GM18526 (cell line): ENCODE measurements around the gene SYTL1.

Source experiments
- POLR2A ChIP-seq: IDR thresholded peaks from 3 replicates; pipeline ENCODE4 v1.6.1; 2011; ENCODE audit not compliant: insufficient read length; ENCODE audit errors: extremely low read depth

The SYTL1 gene

DNA sequence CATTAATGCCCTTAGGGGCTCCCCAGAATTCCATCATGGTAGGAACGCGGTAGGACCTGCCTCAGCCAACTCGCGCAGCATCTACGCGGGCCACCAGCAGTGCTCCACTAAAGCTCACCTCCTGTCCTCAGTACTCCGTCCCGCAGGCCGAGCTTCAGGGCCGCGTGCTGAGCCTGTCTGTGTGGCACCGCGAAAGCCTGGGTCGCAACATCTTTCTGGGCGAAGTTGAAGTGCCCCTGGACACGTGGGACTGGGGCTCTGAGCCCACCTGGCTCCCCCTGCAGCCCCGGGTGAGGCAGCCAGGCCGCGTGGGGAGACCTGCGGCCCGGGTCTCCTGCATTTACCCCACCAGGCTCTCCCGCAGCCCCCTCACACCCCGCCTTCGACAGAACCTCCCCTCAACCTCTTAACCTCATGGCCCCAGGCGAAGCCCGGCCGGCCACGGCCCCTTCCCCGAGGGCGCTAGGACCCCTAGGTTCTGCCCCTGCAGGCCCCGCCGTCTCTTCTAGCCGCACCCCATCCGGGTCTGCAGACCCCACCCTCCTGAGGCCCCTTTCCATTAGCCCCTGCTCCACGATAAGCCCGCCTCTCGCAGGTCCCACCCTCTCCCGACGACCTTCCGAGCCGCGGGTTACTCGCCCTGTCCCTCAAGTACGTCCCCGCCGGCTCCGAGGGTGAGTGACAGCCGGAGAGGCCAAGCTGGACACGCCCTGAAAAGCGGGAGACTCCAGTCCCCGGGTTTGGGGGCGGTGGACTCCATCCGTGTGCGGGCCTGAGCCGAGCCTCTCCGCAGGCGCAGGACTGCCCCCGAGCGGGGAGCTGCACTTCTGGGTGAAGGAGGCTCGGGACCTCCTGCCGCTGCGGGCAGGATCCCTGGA lies 9.1 kb downstream of the SYTL1 start:
- TF ChIP-seq POLR2A: no peak

DNA sequence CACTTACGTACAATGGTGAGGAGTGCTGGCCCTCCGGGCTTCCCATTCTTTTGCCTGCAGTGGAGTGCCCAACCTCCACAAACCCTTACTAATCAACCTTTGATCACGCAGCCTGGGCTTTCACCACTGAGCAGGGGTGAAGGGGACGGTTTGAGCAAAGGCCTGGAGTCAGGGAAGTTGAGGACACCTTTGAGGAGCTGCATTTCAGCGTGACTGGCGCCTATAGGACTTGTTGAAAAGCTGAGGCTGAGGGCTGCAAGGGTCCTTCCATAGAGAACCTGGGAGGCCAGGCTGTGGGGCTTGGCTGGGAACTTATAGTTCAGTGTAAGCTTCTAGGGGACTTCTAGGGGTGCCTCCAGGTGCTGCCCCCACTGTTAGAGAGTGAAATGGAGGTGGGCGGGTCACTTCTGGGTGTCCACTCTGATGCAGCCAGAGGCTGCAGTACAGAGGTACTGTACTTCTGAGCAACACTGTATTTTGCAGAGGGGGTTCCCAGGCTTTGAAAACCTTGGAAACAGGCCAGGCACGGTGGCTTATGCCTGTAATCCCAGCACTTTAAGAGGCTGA lies 9.8 kb downstream of the SYTL1 start:
- no peak for TF ChIP-seq POLR2A

DNA sequence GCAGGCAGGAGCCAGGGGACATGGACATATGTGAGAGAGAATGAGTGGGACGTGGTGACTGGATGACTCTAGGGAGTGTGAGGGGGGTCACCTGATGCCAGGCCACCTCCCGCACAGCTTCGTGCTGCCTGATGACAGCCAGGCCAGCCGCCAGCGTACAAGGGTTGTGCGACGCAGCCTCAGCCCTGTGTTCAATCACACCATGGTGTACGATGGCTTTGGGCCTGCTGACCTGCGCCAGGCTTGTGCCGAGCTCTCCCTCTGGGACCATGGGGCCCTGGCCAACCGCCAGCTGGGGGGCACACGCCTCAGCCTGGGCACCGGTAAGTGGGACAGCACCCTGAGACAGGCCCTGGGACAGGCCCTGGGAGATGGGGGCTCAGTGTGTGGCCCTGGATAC lies 11.3 kb downstream of the SYTL1 start:
- no peak for TF ChIP-seq POLR2A

DNA sequence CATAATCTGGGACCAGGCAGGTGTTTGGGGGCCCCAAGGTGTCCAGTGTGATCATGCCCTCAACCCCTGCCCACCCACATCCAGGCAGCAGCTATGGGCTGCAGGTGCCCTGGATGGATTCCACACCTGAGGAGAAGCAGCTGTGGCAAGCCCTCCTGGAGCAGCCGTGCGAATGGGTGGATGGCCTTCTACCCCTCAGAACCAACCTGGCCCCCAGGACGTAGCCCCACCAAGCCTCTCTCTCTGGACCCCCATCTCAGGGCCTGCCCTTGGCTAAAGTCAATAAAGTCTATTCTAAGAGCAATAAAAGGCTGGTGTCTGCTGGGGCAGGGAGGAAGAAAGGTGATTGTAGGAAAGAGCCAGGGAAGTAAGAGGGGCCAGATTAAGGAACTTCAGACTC lies 11.8 kb downstream of the SYTL1 start:
- no peak for TF ChIP-seq POLR2A

DNA sequence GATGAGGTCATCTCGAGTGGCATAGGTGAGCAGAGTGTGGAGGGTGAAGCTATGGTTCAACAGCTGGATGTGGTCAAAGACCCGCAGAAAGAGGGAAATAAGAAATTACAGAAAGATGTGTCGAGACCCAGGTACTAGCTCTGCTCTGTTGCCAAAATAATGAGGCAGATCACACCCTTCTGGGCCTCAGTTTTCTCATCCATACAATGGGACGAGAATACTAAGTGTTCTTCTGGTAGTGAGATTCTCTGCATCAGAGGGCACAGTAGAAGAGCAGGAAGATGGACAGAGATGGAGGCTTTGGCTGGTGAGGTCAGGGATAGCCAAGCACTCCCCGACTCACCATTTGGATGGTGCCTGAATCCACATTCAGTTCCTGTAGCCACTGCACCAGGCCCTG lies 13.9 kb downstream of the SYTL1 start:
- no peak for TF ChIP-seq POLR2A

DNA sequence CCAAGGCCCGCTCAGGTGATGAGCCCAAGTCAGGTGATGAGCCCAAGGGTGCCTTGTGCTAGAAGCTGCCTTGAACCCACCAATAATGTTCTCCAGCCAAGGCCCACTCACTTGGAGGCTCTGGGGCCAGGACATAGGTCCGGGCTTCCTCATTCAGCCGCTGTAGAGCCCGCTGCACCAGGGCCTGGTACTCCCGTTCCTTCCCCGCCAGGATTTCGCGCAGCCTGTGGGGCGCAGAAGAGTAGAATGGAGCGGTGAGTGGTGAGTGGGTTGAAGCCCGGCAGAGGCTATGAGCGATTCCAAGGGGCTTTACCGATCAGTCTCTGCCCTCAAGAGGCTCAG lies 14.4 kb downstream of the SYTL1 start:
- TF ChIP-seq POLR2A: no peak

DNA sequence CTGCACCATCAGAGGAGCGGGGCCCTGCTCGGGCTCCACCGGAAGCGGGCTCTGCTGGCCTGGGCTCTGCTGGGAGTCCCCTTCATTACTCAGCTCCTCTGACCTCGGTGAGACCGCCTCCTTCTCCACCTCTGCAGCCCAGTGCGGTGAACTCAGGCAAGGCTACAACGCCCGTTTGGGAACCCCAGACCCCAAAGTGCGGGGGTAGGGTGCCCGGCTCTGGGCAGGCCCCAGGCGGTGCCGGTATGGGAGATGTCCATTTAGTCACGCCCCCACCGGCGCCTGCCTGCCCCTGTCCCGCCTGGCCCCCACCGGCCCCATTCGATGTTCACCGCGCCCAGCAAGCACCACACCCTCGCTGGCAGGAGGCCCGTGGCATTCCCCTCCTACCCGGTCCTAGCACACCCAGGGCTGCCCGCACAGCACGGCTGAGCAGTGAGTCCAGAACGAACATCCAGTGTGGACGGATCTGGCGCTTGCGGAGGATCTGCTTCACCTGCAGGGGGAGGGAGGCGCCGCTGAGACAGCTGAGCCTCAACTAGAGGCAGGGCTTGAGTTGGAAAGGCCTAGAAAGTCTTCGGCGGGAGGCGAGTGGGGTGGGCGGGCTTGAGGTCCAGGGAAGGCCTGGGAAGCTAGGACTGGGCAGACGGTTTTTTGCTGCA lies 14.9 kb downstream of the SYTL1 start:
- no peak for TF ChIP-seq POLR2A

DNA sequence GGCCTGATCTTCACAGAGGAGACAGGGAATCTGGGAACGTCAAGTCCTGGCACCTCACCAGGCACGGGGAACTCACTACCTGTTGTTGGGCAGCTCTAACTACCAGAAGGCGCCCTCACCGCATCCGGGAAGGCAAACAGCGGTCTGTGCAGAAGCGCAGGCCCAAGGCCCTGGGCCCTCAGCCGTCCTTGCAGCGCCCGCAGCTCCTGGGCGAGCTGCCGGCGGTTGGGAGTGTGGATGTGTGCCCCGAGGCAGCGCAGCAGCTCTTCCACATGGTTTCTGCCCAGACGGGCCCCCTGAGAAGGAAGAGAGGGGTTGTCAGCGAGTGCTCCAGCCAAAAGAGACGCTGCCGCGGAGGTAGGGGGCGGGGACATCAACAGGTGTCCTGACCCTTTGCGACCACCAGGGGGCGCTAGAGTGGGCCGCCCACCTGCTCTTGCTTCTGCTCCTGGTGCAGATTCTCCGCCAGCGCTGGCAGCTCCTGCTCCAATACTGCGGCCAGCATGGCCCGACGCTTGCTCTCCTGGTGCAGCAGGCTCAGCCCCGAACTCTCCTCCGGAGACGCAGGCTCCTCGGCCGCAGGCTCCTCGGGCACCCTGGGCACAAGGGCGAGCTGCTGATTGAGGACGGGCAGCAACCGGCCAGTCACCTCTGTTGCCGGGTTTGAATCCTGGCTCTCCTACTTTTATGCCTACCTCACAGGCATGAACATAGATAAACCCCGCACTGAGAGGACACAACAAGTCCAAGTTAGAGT lies 15.6 kb downstream of the SYTL1 start:
- TF ChIP-seq POLR2A: no peak

DNA sequence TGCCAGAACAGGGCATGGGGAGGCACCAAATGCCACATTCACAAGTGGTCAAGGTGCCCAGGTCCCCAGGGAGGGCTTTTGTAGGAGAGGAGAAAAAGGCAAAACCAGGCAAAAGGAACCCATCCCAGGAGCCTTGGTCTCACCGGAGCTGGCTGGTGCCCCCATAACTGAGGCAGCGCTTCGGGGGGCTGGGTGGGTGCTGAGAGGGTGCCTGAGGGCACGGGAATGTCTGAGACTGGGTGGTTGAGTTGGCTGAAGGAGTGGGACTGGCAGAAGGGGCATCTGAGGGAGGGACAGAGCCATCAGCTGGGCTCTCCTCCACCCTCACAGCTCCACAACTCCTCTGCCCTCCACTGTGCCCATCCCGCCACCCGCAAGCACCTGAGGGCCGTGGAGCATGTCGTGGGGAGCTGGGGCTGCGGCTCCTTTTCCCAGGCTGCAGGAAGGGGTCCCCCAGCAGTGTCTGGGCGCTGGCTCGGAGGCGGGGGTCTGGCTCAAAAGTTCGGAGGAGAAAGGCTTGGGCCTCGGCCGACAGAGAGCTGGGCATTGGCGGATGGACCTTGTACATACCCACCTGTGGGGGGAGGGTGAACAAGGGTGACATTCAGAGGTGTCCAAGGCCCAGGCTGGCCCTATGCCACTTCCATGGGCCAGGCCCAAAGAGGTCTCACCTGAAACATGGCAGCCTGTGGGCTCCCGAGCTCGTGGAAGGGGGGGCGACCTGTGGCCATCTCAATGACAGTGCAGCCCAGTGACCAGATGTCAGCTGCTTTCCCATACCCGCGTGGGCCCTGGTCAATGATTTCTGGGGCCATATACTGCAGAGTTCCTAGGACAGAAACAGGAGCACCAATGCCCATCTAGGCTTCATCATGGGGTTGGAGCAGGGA lies 16.5 kb downstream of the SYTL1 start:
- no peak for TF ChIP-seq POLR2A

DNA sequence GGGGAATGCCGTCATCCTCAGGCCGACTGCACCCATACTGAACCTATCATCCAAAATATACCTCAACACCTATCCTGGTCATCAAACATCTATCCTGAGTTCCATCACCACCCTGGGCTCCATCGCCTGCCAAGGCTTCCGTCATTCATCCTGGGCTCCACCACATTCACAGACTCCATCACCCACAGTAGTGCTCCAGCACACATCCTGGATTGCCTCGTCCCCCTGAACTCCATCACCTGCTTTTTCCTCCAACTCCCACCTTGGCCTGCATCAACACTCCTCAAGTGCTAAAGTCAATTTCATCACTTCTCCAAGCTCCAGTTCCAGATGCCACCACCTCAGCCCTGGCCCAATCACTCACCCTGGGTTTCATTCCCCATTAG lies 17.1 kb downstream of the SYTL1 start:
- no peak for TF ChIP-seq POLR2A

DNA sequence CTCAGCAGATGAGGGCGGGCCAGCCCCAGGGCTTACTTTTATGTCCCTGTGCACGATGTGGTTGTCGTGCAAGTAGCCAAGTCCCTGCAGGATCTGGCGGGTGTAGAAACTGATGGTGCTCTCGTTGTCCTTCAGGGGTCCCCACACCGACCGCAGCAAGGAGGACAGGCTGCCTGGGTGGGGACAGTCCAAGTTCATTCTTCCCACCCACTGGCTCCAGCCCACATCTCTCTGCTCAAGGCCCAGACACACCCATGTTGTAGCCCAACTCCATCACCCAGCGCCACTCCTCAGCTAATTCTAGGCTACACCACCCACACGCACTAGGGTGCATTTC lies 18.0 kb downstream of the SYTL1 start:
- no peak for TF ChIP-seq POLR2A

DNA sequence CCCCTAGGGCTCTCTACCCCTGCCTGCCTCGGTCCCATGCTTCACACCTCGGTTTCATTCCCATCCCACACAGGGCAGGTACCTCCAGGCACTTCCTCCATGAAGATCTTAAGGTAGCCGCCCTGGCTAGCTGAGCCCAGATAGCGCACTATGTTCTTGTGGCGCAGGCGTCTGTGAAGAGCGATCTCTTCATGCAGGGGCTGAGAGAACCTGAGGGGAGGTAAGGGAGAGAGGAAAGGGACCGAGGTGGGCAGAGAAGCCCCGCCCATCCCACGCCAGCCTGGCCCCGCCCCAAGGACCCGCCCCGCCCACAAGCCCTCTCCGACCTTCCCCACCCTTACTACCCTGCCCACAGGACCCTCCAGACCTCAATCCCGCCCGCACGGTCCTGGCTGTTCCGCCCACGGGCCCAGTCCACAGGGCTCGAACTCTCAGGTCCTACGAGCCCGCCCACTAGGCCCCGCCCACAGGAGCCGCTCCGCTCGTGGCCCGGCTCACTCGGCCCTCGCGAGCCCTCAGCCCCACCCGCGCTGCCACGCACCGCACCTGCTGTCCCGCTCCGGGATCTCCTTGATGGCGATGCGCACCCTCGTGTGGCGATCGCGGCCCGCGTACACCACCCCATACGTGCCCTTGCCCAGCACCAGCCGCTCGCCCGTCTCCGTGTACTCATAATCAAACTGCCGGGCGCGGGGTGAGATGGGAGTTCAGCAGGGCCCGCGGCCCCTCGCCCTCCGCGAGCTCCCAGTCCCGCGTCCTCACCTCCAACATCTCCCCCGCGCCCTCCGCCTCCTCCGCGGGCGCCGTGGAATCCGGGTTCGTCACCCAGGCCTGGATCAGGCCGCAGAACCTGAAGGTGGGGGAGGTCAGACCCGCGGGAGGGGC lies 18.6 kb downstream of the SYTL1 start:
- TF ChIP-seq POLR2A: no peak

DNA sequence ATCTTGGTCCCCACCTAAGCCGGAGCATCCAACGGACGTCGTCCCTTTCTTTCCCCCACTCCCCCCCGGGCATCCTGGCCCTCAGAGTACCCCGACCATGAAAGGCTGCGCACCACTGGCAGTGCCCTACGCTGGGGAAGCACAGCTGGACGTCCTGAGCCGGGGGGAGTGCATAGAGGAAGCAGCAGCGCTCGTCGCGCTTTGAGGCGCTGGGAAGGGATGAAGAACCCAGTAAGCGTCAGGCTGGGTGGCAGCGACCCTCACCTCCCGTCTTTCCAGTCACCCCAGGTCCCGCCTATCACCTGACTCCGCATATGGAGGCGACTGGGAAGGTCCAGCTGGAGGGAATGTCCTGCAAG lies 19.2 kb downstream of the SYTL1 start:
- TF ChIP-seq POLR2A: no peak

DNA sequence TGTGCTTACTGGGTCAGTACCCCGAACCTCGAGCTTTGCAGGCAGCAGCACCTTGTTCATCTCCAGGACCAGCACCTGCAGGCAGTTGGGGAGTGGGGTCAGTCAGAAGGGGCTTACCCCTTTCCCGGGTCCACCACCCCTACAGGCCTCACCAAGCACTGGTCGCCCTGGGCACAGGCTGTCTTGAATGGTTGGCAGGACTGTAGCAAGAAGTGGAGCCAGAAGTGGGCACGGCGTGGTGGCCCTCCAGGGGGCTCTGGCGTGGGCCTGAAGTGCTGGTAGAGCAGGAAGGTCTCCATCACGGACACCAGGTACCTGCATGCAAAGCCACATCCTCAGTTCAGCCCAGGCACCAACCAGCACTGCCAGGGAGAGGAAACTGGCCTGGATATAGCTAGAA lies 19.7 kb downstream of the SYTL1 start:
- no peak for TF ChIP-seq POLR2A
